ENCODE results near the gene OSBPL5.

DNA sequence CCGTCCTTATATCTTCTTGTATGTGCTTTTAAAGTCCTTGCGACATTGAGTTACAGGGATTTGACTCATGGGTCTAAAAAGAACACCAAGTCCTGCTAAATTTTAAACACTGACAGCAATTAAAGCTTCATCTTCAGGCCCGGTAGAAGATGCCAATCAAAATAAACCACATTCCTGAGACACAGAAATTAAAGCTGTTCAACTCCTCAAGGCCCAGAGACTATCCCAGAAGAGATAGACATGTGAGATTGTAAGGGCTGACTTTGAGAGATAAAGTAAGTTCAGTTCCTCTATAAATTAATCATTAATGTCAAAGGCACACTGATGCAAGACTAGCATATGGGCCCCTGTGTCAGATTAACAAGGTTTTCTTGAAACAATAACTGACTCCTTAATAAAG, 49.8 kb downstream of the OSBPL5 start:
- TF ChIP-seq POLR2A (IDR thresholded peaks at IDR 0.05) (no peak), EP300 (IDR thresholded peaks at IDR 0.05) (no peak), POLR2AphosphoS5 (IDR thresholded peaks at IDR 0.05) (no peak)
- TF ChIP-seq, protein P1, sequence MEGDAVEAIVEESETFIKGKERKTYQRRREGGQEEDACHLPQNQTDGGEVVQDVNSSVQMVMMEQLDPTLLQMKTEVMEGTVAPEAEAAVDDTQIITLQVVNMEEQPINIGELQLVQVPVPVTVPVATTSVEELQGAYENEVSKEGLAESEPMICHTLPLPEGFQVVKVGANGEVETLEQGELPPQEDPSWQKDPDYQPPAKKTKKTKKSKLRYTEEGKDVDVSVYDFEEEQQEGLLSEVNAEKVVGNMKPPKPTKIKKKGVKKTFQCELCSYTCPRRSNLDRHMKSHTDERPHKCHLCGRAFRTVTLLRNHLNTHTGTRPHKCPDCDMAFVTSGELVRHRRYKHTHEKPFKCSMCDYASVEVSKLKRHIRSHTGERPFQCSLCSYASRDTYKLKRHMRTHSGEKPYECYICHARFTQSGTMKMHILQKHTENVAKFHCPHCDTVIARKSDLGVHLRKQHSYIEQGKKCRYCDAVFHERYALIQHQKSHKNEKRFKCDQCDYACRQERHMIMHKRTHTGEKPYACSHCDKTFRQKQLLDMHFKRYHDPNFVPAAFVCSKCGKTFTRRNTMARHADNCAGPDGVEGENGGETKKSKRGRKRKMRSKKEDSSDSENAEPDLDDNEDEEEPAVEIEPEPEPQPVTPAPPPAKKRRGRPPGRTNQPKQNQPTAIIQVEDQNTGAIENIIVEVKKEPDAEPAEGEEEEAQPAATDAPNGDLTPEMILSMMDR (IDR thresholded peaks at IDR 0.05): no peak
